Measurements from ENCODE around the gene LSMEM2. TPM values are rescaled to one million over a fixed set of nuclear protein-coding genes. Genes with fewer than 3 reads are reported as not detected.
"Not testable (repeated sequence)": the region's sequence is repeated elsewhere in the genome, so short reads cannot be mapped to it uniquely, and the experiment has no call there.

The LSMEM2 gene
- not detected in 2 replicates for total RNA-seq

DNA sequence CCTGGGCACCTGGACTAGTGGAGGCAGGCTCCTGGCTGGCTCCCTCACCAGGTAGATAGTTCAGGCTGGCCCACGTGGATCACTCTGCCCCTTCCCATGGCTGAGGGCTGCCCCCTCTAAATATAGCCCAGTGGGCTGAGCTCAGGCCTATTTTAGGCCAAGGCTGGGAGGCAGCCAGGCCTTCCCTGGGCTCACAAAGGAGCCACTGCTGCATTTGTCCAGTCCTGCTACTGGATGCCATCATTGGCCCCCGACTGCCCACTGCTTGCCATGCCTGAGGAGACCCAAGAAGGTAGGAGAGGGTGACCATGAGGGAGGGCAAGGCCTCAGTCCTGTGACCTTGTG, at the start of gene LSMEM2:
TSS of gene LSMEM2 (plus strand) at position 208 of the 345 bp plus-strand sequence. CDS start at position 235, 27 bp downstream.
- intact Hi-C loops (cut with micrococcal nuclease): no loop called here

DNA sequence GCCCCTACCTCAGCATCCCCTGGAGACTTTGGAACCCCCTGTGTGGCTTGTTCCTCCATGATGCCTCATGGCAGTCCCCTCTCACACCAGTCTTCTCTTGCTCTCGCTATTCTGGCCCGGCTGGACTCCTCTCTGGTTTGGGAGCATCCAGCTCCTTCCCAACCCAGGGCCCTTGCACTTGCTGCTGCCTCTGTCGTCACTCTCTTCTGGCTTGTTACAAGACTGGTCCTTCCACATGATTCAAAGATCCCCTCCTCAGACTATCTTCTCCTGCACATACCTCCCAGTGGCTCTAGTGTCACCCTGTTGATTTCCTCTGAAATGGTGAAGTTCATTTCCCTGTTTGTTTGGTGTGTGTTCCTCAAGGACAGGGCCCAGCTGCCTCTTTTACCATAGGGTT, 49.4 kb upstream of the LSMEM2 start:
- intact Hi-C loops (cut with micrococcal nuclease): loop anchor here (5.0 kb wide), 1 partner anchor 372 kb away; the partner anchor contains the start of gene TRAIP

DNA sequence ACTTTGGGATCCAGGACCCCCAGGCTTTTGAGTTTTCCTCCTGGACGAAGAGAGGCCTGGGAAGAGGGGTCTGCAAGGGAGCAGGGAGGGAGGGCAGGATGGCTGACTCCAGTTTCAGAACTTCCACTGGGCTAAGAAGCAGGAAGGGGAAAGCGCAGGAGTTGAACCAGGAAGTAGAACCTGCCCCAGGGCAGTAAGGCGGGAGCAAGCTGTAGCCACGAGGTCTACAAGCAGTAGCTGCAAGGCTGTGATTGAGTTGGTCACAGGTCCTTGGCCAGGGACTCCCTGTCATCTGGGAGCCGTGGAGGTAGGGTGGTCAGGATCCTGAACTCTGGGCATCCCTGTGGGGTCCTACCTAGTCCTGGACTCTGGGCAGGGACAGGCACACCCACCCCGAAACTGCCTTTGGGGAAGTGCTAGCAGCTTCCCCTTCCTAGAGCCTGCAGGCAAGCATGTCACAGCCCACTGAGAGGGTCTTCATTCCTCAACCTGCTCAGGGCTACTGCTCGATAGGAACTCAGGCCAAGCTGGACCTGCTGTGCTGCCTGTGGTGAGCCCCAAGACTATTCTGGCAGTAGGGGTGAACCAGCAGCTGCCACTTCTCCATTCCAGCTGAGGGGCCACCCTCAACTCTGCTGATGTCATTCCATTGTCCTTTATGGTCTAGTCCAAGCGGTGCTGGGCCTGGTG, 48.6 kb upstream of the LSMEM2 start:
- intact Hi-C loops (cut with micrococcal nuclease): loop anchor here (10.0 kb wide), 1 partner anchor 1155 kb away; the partner anchor contains the start of gene MANF

DNA sequence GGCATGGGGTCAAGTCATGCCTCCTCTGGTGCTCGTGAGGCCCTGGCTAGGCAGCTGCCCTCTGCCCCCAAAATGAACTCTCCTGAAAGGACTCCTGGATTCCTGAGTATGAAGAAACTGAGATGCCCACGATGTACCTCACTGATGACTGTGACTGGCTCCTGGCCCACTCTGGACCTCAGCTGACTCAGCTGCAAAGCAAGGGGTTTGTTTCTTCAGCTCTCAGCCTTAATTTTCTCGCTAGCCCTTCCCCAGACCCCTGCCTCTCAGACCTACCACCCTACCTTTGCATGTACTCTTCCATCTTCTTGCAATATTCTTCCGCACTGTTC, 48.1 kb upstream of the LSMEM2 start:
- intact Hi-C loops (cut with micrococcal nuclease): loop anchor here (10.0 kb wide), 1 partner anchor 1154 kb away; the partner anchor contains the start of gene MANF

DNA sequence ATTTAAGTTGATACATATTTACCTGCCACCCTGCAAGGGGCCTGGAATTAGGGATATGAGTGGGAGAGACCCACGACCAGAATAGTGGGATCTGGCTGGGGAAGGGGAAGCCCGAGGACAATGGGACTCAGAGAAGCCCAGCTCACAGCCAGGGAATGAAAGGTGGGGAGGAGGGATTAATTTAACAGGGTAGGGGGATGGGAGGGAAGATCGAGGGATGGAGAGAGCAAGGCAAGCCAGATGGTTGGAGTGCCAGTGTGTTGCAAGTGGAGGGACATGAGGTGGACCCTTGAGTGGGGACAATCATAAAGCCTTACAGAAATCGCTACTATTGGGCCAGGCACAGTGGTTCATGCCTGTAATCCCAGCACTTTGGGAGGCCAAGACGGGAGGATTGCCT, 47.3 kb upstream of the LSMEM2 start:
- intact Hi-C loops (cut with micrococcal nuclease): loop anchor here (10.0 kb wide), 1 partner anchor 1153 kb away; the partner anchor contains the start of gene MANF

DNA sequence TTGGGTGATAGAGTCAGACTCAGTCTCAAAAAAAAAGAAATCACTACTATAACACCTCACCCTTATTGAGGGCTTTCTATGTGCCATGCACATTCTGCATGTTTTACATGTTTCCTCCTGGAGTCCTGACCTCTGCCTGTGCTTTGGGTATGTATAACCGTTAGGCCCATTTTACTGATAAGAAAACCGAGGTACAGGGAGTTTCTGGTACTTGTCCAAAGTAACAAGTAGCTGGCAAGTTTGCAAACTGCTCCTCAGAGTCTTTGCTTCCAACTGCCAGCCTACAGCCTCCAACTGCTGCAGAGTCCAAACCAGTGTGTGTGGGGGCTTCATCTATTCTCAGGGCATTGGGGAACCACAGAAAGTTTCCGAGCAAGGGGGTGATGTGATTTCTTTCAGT, 46.6 kb upstream of the LSMEM2 start:
- intact Hi-C loops (cut with micrococcal nuclease): loop anchor here (10.0 kb wide), 1 partner anchor 1152 kb away; the partner anchor contains the start of gene MANF

DNA sequence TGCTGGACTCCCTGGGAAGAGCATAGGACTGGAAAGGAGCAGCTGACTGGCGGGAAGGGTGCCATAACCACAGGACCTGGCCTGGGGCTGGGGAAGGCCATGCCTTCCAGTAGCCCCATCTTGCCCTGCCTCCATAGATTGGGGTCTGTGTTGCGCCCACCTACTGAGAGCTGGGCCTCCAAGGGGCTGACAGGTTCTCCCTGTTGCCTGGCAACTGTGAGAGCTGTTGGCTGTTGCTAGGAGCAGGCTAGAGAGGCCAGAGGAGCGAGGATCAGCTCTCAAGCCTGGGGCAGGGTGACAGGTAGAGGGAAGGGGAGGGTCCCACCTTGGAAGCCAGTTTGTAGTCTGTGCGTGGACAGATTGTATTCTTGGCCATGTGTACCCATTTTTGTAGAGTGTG, 45.7 kb upstream of the LSMEM2 start:
- intact Hi-C loops (cut with micrococcal nuclease): loop anchor here (10.0 kb wide), 1 partner anchor 1152 kb away; the partner anchor contains the start of gene MANF

DNA sequence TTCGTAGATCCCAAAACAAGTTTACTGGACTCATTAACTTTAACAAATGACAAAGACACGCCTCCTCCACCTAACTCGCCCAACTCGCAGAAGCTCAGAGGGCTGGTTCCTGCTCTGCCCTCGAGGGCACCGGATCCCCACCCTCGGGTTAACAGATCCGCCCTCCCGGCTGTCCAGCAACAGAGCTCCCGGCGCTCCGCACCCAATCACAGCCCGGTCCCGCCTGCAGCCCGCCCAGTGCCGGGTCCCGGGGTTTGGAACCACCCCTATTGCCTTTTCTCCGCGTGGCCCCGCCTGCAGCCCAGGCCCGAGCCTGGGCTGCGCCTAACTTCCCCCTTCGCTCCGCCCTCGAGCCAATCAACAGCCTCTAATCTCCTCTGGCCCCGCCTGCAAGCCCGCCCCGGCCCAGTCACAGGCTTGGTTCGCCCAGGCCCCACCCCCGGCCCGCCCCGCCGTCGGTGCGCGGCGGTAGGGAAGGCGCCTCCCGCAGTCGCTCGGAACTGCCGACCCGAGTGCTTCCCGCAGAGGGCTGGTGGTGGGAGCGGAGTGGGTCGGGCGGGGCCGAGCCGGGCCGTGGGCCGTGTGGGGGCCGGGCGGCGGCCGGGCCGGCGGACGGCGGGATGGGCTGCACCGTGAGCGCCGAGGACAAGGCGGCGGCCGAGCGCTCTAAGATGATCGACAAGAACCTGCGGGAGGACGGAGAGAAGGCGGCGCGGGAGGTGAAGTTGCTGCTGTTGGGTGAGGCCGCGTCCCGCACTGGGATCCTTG, 43.0 kb upstream of the LSMEM2 start, which contains the start of gene GNAI2:
TSS of gene GNAI2 (plus strand) at position 489 of the 768 bp plus-strand sequence. CDS start at position 621, 132 bp downstream.
- intact Hi-C loops (cut with micrococcal nuclease): loop anchor here (1.0 to 10.0 kb wide), 15 partner anchors 9 to 1707 kb away; partner anchors contain the start of genes CISH, GMPPB, HEMK1 and HYAL3

DNA sequence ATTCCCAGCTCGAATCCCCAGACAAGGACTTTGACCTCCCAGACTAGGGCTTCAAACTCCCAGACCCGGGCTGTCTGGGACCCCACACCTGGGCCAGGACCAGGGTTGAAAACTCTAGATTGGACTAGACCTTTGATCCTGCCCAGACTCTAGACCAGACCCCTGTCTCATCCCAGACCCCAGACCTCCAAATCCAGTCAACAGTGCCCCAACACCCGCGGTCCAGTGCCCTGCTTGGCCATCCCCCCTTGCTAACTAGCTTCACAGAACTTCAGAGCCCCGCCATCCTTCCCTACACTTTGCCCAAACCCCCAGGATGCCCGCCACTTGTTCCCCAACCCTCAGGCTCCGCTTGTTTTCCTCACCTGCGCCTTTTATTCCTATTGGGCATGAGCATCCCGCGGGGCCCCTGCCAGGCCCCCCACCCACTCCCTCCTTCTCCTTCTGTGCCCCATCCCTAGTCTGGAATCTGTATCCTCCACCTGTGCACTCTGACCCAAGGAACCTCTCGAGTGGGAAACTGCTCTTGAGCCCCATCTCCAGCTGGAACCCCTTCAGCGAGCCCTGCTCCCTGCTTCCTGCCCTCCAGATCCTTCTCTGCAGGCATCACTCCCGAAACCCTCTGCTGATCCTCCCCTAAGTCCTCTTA, 42.3 kb upstream of the LSMEM2 start:
- intact Hi-C loops (cut with micrococcal nuclease): loop anchor here (1.0 to 10.0 kb wide), 10 partner anchors 42 to 1436 kb away; partner anchors contain the start of genes CISH, GMPPB, HEMK1 and HYAL3

DNA sequence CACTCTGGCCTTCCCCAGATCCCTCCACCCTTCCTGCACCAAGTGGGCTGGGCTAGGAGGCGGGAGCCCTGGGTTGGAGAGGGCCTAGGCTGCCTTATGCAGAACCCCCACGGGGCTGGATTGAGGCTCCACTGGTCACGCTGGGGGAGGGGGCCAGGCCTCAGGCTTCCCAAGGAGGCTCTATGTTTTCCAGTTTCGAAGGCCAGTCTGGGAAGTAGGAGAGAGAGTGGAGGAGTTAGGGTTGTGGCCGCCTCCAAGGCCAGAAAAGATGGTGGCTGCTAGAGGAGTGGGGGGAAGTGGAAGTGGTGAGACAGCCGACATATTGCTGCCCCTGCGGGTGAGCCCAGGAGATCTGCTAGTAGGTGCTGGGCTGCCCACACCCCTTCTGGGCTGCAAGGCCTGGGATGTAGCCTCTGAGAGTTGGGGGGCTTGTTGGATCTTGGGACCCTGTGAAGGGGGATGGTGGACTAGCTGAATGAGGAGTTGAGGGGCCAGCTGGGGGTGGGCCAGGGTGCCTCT, 41.7 kb upstream of the LSMEM2 start:
- intact Hi-C loops (cut with micrococcal nuclease): loop anchor here (2.0 to 10.0 kb wide), 8 partner anchors 42 to 1435 kb away; partner anchors contain the start of genes CISH, GMPPB, IMPDH2 and INKA1

DNA sequence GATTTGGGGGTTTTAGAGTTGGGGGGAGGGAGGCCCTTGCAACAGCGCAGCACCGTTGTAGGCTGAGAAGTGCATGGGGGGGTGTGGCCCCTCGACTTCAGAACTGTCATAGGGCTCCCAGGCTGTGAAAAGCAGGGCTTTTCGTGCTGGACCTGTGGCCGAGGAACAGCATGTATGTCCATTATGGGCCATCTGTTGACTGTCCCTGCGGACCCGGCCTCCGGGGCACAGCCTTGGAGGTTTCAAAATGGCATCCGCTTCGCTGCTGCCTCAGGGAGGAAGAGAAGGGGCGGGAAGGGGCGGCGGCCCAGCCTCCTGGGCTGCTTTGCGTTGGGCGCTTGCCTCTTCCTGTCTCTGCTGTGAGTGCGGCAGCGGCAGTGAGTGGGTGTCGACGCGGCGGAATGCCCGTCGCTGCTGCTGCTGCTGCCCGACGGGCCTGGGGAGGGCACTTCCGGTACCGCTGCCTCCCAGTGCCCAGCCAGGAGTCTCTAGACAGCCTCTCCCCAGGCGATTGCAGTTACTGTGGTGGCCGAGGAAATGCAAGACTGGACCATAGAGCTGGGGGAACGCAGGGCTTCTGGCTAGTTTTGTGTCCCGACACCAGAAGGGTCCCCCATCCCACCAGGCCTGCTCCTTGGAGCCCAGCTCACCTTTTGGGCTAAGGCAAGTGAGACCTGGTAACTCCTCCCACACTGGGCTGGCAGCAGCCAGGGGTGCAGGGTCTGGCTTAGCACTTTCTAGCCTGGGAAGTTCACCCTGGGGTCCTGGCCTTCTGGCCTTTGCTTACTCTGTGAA, 40.9 kb upstream of the LSMEM2 start:
- intact Hi-C loops (cut with micrococcal nuclease): loop anchor here (1.0 to 10.0 kb wide), 9 partner anchors 22 to 1434 kb away; partner anchors contain the start of genes CISH, GMPPB, IMPDH2 and INKA1

DNA sequence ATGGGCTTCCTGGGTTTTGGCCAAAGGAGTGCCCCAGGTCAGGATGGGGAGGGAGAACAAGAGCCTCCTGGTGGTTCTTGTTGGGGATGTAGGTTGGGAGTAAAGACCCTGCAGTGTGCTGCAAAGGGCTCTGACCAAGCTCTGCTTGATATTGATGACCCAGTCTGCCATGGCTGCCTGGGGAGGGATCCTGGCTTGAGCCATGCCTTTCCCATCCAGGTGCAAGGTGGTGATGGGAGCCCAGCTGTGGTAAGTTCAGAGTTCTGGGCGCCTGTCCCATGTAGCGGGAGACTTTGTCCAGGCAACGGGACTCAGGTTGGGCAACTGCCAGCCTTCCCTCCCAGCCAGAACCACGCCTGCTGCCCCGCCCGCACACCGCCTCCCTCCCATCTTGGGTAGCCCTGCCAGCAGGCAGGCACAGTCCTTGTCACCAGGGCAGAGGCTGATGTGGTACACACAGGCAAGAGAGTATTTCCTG, 40.3 kb upstream of the LSMEM2 start:
- intact Hi-C loops (cut with micrococcal nuclease): loop anchor here (1.0 to 10.0 kb wide), 7 partner anchors 22 to 1434 kb away; partner anchors contain the start of genes GMPPB, IMPDH2, INKA1 and MANF

DNA sequence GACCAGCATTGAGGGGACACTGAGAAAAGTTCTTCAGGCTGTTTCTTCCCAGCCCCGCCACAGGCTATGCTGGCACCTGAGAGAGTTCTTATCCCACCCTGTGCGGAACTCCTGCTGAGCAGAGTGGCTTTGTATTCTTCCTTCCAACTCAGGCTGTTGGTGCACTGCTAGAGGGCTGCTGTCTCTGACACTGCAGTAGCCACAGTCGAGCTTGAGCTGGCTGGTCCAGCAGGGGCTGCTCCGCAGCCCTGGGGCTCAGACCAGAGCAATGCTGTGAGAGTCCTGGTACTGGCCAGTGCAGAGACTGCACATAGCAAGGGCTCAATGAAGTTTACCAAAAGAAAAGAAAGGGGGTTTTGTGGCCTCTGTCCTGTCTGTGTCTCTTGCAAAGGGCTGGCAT, 39.2 kb upstream of the LSMEM2 start:
- intact Hi-C loops (cut with micrococcal nuclease): loop anchor here (5.0 to 10.0 kb wide), 6 partner anchors 118 to 1433 kb away; partner anchors contain the start of genes GMPPB, IMPDH2, INKA1 and MANF

DNA sequence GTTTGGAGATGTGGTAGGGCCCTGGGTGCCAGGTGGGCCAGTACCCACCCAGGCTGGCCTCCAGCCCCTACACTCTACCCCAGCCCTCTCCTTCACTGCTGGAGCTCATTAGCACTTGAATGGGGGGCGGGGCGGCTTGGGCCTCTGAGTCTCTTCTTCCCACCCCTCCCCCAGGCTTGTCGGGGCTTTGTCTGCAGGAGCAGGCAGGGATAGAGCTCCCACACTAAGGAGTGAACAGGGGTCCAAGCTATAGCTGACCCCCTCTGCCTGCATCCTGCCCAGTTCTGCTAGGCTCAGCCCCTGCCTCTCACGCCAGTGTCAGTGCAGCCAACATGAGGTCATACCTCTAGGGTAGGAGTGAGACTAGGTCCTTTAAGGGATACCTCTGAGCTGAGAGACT, 37.7 kb upstream of the LSMEM2 start:
- intact Hi-C loops (cut with micrococcal nuclease): no loop called here

DNA sequence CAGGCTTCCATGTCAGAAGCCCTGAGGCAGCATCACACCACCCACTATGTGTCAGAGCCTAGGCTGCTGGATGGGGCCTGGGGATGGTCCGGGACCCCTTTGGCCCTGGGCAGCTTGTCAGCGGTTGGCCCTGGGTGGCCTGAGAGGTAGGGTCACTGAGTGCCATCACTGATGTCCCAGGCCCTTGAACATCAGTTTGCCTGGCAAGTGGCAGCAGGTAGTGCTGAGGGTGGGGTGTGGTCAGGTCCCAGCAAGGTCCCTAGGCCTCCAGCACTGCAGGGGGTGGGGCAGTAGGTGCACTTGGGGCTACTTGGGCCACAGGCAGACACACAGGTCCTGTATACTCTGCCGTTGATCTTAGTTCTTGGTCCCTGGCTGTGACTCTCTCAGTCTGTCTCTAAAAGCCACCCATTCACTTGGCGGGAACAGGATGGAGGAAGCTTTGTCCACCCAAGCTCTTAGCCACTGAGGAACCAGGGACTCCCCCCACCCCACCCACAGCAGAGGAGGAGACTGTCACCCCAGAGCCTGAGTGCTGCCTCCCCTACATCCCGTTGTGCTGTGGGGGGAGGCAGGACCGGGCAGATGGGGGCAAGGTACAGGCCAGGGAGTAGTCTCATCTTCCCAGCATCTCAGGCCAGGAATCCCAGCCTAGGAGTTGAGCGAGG, 37.0 kb upstream of the LSMEM2 start:
- intact Hi-C loops (cut with micrococcal nuclease): no loop called here

DNA sequence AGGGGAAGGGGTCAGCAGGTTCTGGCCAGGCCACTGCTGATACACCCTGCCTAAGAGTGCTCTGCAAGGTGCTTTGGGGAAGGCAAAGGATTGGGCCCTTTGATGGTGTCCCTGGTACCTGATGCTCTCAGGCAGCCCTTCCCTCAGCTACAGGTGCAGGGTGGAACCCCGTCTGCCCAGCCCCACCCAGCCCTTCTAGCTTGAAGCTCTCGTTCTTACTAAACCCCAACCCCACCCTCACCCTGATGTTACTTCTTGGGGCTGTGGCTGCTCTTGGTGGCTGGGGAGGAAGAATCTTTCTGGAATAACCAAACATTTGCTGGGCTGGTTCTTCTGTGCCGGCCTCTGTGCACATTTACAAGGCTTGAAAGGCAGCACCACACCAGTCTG, 36.5 kb upstream of the LSMEM2 start:
- intact Hi-C loops (cut with micrococcal nuclease): no loop called here

DNA sequence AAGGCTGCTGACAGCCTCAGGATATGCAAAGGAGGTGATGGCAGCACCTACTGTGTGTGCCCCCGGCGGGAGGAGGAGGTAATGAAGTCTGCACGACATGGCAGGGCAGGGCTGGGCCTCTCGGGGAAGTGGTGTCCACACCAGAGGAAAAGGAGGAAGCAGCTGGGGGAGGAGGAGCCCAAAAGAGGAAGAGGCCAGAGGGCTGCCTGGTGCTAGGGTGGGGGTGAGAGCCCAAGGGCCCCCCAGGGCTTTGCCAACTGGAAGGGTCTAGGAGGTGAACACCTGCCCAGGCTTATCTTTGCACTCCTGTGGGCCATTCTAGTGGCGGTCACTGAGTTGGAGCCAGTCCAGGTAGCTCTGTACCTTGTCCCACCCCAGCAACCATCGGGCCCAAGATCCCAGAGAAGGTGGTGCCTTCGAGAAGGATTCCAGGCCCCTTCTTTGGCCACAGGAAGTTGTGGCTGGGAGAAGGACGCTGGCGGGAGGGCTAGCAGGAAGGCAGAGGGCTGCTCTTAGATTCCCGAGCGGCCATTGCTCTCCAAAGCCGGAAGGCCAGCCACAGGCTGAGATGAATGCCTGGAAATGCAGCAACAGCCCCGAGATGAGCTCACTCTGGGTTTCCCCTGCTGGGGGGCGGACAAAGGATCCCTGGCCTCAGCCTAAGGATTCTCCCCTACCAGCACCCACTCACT, 35.9 kb upstream of the LSMEM2 start:
- intact Hi-C loops (cut with micrococcal nuclease): no loop called here

DNA sequence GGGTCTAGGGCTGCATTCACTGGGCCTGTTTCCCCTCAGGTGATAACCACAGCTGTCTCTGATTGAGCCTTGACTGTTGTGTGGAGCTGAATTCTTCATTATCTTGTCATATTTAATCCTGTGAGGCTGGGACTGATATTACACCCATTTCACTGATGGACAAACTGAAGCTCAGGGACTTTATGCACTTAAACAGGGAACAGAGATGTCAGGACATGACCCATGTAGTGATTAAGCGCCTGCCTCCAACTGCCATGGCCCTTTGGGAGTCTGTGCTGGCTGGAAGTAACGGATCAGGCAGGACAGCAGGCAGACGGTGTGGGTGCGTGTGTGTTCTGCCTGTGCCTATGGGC, 35.4 kb upstream of the LSMEM2 start:
- intact Hi-C loops (cut with micrococcal nuclease): no loop called here

DNA sequence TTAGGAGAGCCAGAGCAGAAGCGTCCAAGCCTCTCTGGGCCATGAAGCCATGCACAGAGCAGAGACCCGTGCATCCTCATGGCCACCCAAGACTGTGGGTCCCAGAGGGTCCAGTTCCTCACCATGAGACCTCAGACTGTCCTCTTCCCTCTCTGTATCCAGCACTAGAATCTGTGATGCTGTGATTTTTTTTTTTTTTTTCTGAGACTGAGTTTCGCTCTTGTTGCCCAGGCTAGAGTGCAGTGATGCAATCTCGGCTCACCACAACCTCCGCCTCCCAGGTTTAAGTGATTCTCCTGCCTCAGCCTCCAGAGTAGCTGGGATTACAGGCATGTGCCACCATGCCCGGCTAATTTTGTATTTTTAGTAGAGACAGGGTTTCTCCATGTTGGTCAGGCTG, 34.1 kb upstream of the LSMEM2 start:
- intact Hi-C loops (cut with micrococcal nuclease): not testable (repeated sequence)

All from T-helper 1 cell treated with Interleukin-12 subunit alpha and Interleukin-12 subunit beta and Interleukin-4 antibody, amounts not matched to agents 30 ng/mL and 1 ng/mL, for 36 hours (primary cell).